Measurements from ENCODE around the gene CPA2.
"Not testable (repeated sequence)": the region's sequence is repeated elsewhere in the genome, so short reads cannot be mapped to it uniquely, and the experiment has no call there.

CPA2 gene

GRCh38 chr7:130321542-130322229, 55.0 kb downstream of the CPA2 start:
- not testable (repeated sequence) for DNase-seq

GRCh38 chr7:130322615-130323014, 56.0 kb downstream of the CPA2 start:
- no peak for DNase-seq

- no peak for DNase-seq
Measured at GRCh38 chr7:130324306-130324943, 57.8 kb downstream of the CPA2 start.

- no peak for DNase-seq
Measured at GRCh38 chr7:130329681-130330080, 63.0 kb downstream of the CPA2 start.

GRCh38 chr7:130332259-130333053, 65.8 kb downstream of the CPA2 start:
- DNase-seq, result no peak

GRCh38 chr7:130333832-130334231, 67.2 kb downstream of the CPA2 start:
- no peak for DNase-seq

GRCh38 chr7:130334274-130334673, 67.6 kb downstream of the CPA2 start:
- no peak for DNase-seq

- DNase-seq, result no peak
Measured at GRCh38 chr7:130337410-130337971, 70.8 kb downstream of the CPA2 start.

GRCh38 chr7:130338233-130338632, 71.6 kb downstream of the CPA2 start:
- DNase-seq, result no peak
